Lower leg skin (tissue), 4 donors: ENCODE data around the gene PRR5. TPM values are rescaled to one million over a fixed set of nuclear protein-coding genes. Genes with fewer than 3 reads are reported as not detected.

Source experiments
- DNase-seq, 2 donors: peaks; one replicate each; pipeline ENCODE4 v3.0.0-alpha.2; 2019; ENCODE audit warnings: low spot score in 2 of 2
- H3K4me3 ChIP-seq: fragments of 200-600 bp; sonication (generic); 2 replicates; pipeline ENCODE4 v1.5.1; 2017; ENCODE audit warnings: mild to moderate bottlenecking, low read depth; ENCODE audit not compliant: poor library complexity, severe bottlenecking
- CTCF ChIP-seq, 3 donors: fragments of 450-650 bp; IDR thresholded peaks; one replicate each; pipeline ENCODE4 v1.5.1; 2016; ENCODE audit warnings: antibody characterized with exemption in 3 of 3, mild to moderate bottlenecking in 3 of 3, moderate library complexity in 2 of 3
- POLR2A ChIP-seq, 2 donors: fragments of 450-650 bp; IDR thresholded peaks; one replicate each; pipeline ENCODE4 v1.6.1; 2016 to 2017; ENCODE audit warnings: antibody characterized with exemption in 2 of 2, mild to moderate bottlenecking in 1 of 2, moderate library complexity in 1 of 2
- WGBS, 2 donors: methylation state at CpG; one replicate each; pipeline ENCODE4 v1.1.5; 2018; 5-methylcytosine and 5-hydroxymethylcytosine counted together
- intact Hi-C: fragments of 100-400 bp; cut with DNase I; formaldehyde crosslinking; loops from one replicate; pipeline ENCODE4 v1.15.0; 2023; ENCODE audit warnings: low total_unique reads
- total RNA-seq, 4 donors: library from RNA; depleted of rRNA; stranded (reverse); fragments of >200 nt; gene quantifications; one replicate each; pipeline ENCODE4 v1.1.0, GENCODE V29; 2016

PRR5 gene
- total RNA-seq, 4 donors from 2014 or later, result 18.7 to 28.4 (median 19.6) TPM

GRCh38 chr22:44721213-44721612 lies 19.2 kb downstream of the PRR5 start:
- H3K4me3 ChIP-seq, result no peak overlapping the region
- no peak for DNase-seq
- WGBS, 2 donors, result 85 to 90% methylated on average over 7 of the region's 7 CpGs
- intact Hi-C loops, result no loop called here
- no peak for TF ChIP-seq POLR2A (IDR thresholded peaks at IDR 0.05)

GRCh38 chr22:44722611-44723010 lies 20.6 kb downstream of the PRR5 start:
- H3K4me3 ChIP-seq, result no peak overlapping the region
- WGBS, 2 donors, result 92 to 95% methylated on average over 2 of the region's 2 CpGs
- DNase-seq, result no peak
- intact Hi-C loops, result no loop called here
- TF ChIP-seq CTCF (IDR thresholded peaks at IDR 0.05), result no peak
- TF ChIP-seq POLR2A (IDR thresholded peaks at IDR 0.05), result no peak

GRCh38 chr22:44723801-44724200 lies 21.8 kb downstream of the PRR5 start:
- DNase-seq, result no peak
- H3K4me3 ChIP-seq, result no peak overlapping the region
- intact Hi-C loops, result no loop called here
- TF ChIP-seq CTCF (IDR thresholded peaks at IDR 0.05), result no peak
- TF ChIP-seq POLR2A (IDR thresholded peaks at IDR 0.05), result no peak
- 89 to 96% methylated on average over 2 of the region's 2 CpGs for WGBS, 2 donors

GRCh38 chr22:44724416-44724815 lies 22.4 kb downstream of the PRR5 start:
- 81 to 84% methylated on average over 6 of the region's 6 CpGs for WGBS, 2 donors
- DNase-seq, result no peak
- intact Hi-C loops, result no loop called here
- TF ChIP-seq CTCF (IDR thresholded peaks at IDR 0.05) (no peak), POLR2A (IDR thresholded peaks at IDR 0.05) (no peak)
- no peak overlapping the region for H3K4me3 ChIP-seq

GRCh38 chr22:44724859-44725258 lies 22.9 kb downstream of the PRR5 start:
- DNase-seq, result no peak
- intact Hi-C loops, result no loop called here
- WGBS, 2 donors, result 87 to 90% methylated on average over 8 of the region's 8 CpGs
- no peak overlapping the region for H3K4me3 ChIP-seq
- no peak for TF ChIP-seq POLR2A (IDR thresholded peaks at IDR 0.05)

GRCh38 chr22:44726439-44726838 lies 24.4 kb downstream of the PRR5 start:
- TF ChIP-seq POLR2A (IDR thresholded peaks at IDR 0.05), result no peak
- no peak for TF ChIP-seq CTCF (IDR thresholded peaks at IDR 0.05)
- intact Hi-C loops, result no loop called here
- H3K4me3 ChIP-seq, result no peak overlapping the region
- 86 to 90% methylated on average over 5 to 11 of the region's 11 CpGs for WGBS, 2 donors
- DNase-seq, result no peak

GRCh38 chr22:44727148-44727547 lies 25.1 kb downstream of the PRR5 start:
- TF ChIP-seq POLR2A (IDR thresholded peaks at IDR 0.05) (no peak), CTCF (IDR thresholded peaks at IDR 0.05) (no peak)
- no peak overlapping the region for H3K4me3 ChIP-seq
- 93 to 96% methylated on average over 13 to 16 of the region's 21 CpGs for WGBS, 2 donors
- DNase-seq, result no peak
- intact Hi-C loops, result no loop called here
